NOMO-1 (cell line): ENCODE data around the gene PLAC9.

ENCODE experiments used
- DNase-seq, 2 experiments: peaks; one replicate each; lab custom pipeline; 2025; ENCODE audit not compliant: unreplicated experiment in 2 of 2; lab: John Stamatoyannopoulos, UW

The PLAC9 gene

GRCh38 chr10:80177781-80178636 lies 45.5 kb downstream of the PLAC9 start:
- DNase-seq = no peak

GRCh38 chr10:80182986-80183385 lies 50.5 kb downstream of the PLAC9 start:
- no peak for DNase-seq

- DNase-seq = no peak
Measured at GRCh38 chr10:80183436-80183835, 50.9 kb downstream of the PLAC9 start.

- DNase-seq = no peak
Measured at GRCh38 chr10:80184291-80184690, 51.8 kb downstream of the PLAC9 start.

- peak in 1 of 2 experiments; percentile 3 for DNase-seq
Measured at GRCh38 chr10:80185578-80186299, 53.2 kb downstream of the PLAC9 start.

- DNase-seq = no peak
Measured at GRCh38 chr10:80186364-80187012, 54.0 kb downstream of the PLAC9 start.

- no peak for DNase-seq
Measured at GRCh38 chr10:80187060-80187459, 54.5 kb downstream of the PLAC9 start.

- DNase-seq = peak; percentile 68 to 70
Measured at GRCh38 chr10:80187465-80188409, 55.2 kb downstream of the PLAC9 start.

- DNase-seq = no peak
Measured at GRCh38 chr10:80188713-80189112, 56.2 kb downstream of the PLAC9 start.

- no peak for DNase-seq
Measured at GRCh38 chr10:80191589-80192270, 59.2 kb downstream of the PLAC9 start.

GRCh38 chr10:80192553-80192952 lies 60.0 kb downstream of the PLAC9 start:
- DNase-seq = no peak

GRCh38 chr10:80194373-80195045 lies 62.0 kb downstream of the PLAC9 start:
- DNase-seq = no peak
